Kidney (tissue), 14 donors: ENCODE results near the gene TRPC4. TPM values are rescaled to one million over a fixed set of nuclear protein-coding genes. Genes with fewer than 3 reads are reported as not detected.
A peak's percentile ranks its signal among the peaks of the same experiment; 100 is the strongest.

Experiments
- DNase-seq, 5 donors: peaks; one replicate each; pipeline ENCODE4 v3.0.0-alpha.2; 2013 to 2020
- FAIRE-seq: peaks from 2 replicates; lab custom pipeline; 2012; peaks lifted over from hg19 to GRCh38; lab: Jason Lieb, UNC
- H3K27ac ChIP-seq, 2 donors: one replicate each; pipeline ENCODE4 v1.7.0; 2013; ENCODE audit warnings: low read depth in 2 of 2, low read length in 2 of 2, inconsistent platforms in 1 of 2
- H3K27me3 ChIP-seq: one replicate; pipeline ENCODE4 v1.7.1; 2013; ENCODE audit warnings: low read length, inconsistent platforms; ENCODE audit not compliant: control insufficient read depth, insufficient read depth
- H3K36me3 ChIP-seq, 3 donors: one replicate each; pipeline versions ENCODE4 v1.7.0 to v1.7.1; 2013; ENCODE audit warnings: low read length in 3 of 3, control low read depth in 1 of 3, inconsistent platforms in 1 of 3; ENCODE audit not compliant: insufficient read depth in 3 of 3, control insufficient read depth in 2 of 3
- H3K4me1 ChIP-seq, 3 donors: one replicate each; pipeline versions ENCODE4 v1.7.0 to v1.7.1; 2013; ENCODE audit warnings: low read length in 3 of 3, inconsistent platforms in 1 of 3, low read depth in 1 of 3; ENCODE audit not compliant: control insufficient read depth in 2 of 3, insufficient read depth in 2 of 3
- H3K4me3 ChIP-seq, 3 donors: one replicate each; pipeline versions ENCODE4 v1.7.0 to v1.8.1; 2013; ENCODE audit warnings: low read length in 3 of 3, control low read depth in 1 of 3, inconsistent platforms in 1 of 3
- H3K9ac ChIP-seq, 3 donors: one replicate each; pipeline versions ENCODE4 v1.7.0 to v1.7.1; 2013; ENCODE audit warnings: low read length in 3 of 3, control low read depth in 1 of 3, inconsistent platforms in 1 of 3
- H3K9me3 ChIP-seq, 3 donors: one replicate each; pipeline versions ENCODE4 v1.7.0 to v1.7.1; 2013; ENCODE audit warnings: low read length in 3 of 3, control low read depth in 1 of 3, inconsistent platforms in 1 of 3; ENCODE audit not compliant: control insufficient read depth in 2 of 3, insufficient read depth in 1 of 3
- CTCF ChIP-seq: IDR thresholded peaks from 3 replicates; pipeline ENCODE4 v1.5.1; 2012; ENCODE audit warnings: mild to moderate bottlenecking, moderate library complexity, borderline replicate concordance; ENCODE audit not compliant: insufficient read depth; ENCODE audit errors: extremely low read depth
- intact Hi-C: fragments of 100-400 bp; cut with DNase I; formaldehyde crosslinking; loops from one replicate; pipeline ENCODE4 v1.11.1; 2022
- polyA plus RNA-seq: library from polyadenylated mRNA; stranded (reverse); fragments of 350-450 nt; fragmentation: Illumina TruSeq; extraction: RNeasy Lipid Tissue Mini Kit (QIAGEN cat#74804); gene quantifications from one replicate; pipeline ENCODE4 v1.2.3, GENCODE V29; 2014; ENCODE audit warnings: low read depth, low replicate concordance; ENCODE audit not compliant: insufficient read depth
- total RNA-seq: library from RNA; stranded (reverse); fragmentation: NEBNext Ultra II Directional; extraction: Animal tissue kit (Norgen Biotek cat#: 25700); gene quantifications from one replicate; pipeline ENCODE4 v1.2.1, GENCODE V29; 2021
- donor health status: control.
- donor health status: control.
- donor health status: control.
- donor health status: control.
- donor health status: control.
- donor health status: DM: yes; HTN: yes; CAD: no.
- donor health status: Normal renal cell carcinoma (clear cell type).

TRPC4 gene
- total and polyA plus RNA-seq, 2 donors from 2014 or later, result 0.62 to 2.9 TPM

GRCh38 chr13:37753776-37754175 is 115.8 kb downstream of the TRPC4 start:
- DNase-seq, result peak in 3 of 5 donors; percentile 16 to 50 (median 19)
- intact Hi-C loops, result no loop called here
- no peak for TF ChIP-seq CTCF
- no peaks in the 10 kb centered on the region for H3K36me3 ChIP-seq
- H3K9me3 ChIP-seq, result no peaks in the 10 kb centered on the region
- no peak overlapping the region for H3K9ac ChIP-seq
- H3K4me1 ChIP-seq, result no peaks in the 10 kb centered on the region
- FAIRE-seq, result no peak
- no peak overlapping the region for H3K27ac ChIP-seq
- no peaks in the 10 kb centered on the region for H3K27me3 ChIP-seq
- no peak overlapping the region for H3K4me3 ChIP-seq

GRCh38 chr13:37752146-37752545 is 117.4 kb downstream of the TRPC4 start:
- H3K27me3 ChIP-seq, result no peaks in the 10 kb centered on the region
- H3K9me3 ChIP-seq, result no peaks in the 10 kb centered on the region
- DNase-seq (no peak), FAIRE-seq (no peak)
- no peaks in the 10 kb centered on the region for H3K36me3 ChIP-seq
- no peak overlapping the region for H3K4me3 ChIP-seq
- intact Hi-C loops, result no loop called here
- H3K4me1 ChIP-seq, result no peaks in the 10 kb centered on the region
- H3K27ac ChIP-seq, result no peak overlapping the region
- no peak for TF ChIP-seq CTCF
- no peak overlapping the region for H3K9ac ChIP-seq

DNA sequence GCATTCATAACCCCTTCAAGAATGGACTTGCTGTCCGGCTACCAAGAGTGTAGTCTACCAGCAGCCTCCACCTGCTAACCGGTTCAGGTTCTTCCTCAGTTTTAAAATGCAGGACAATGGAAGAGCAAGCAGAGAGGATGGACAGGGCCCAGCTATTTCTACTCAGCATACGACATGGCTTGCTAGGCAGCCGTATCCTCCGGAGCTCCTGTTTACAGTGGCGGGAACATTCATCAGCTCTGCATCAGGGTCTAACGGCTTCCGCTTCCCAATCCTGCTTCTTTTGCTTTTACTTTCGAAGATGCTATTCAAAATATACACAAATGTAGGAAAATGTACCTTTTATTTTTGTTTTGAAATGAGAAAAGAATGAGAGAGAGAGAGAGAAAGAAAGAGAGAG is 118.5 kb downstream of the TRPC4 start:
- TF ChIP-seq CTCF, result no peak
- Histone ChIP-seq H3K9me3 (no peaks in the 10 kb centered on the region), H3K4me1 (no peaks in the 10 kb centered on the region), H3K4me3 (no peak overlapping the region), H3K27ac (no peak overlapping the region), H3K36me3 (no peaks in the 10 kb centered on the region), H3K27me3 (no peaks in the 10 kb centered on the region), H3K9ac (no peak overlapping the region)
- intact Hi-C loops, result no loop called here
- no peak for FAIRE-seq
- DNase-seq, result no peak

DNA sequence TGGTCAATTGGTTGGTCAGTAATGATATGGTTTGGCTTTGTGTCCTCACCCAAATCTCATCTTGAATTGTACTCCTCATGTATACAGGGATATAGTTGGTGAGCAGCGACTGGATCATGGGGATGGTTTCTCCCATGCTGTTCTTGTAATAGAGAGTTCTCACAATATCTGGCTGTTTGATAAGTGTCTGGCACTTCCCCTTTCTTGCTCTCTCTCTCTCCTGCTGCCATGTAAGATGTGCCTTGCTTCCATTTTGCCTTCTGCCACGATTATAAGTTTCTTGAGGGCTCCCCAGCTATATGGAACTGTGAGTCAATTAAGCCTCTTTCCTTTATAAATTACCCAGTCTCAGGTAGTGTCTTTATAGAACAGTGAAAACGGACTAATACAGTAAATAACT is 120.7 kb downstream of the TRPC4 start:
- DNase-seq, result no peak
- H3K27ac ChIP-seq, result no peak overlapping the region
- no peaks in the 10 kb centered on the region for H3K4me1 ChIP-seq
- intact Hi-C loops, result no loop called here
- no peaks in the 10 kb centered on the region for H3K9me3 ChIP-seq
- H3K27me3 ChIP-seq, result no peaks in the 10 kb centered on the region
- no peak for FAIRE-seq
- H3K9ac ChIP-seq, result no peak overlapping the region
- TF ChIP-seq CTCF, result no peak
- H3K4me3 ChIP-seq, result no peak overlapping the region
- no peaks in the 10 kb centered on the region for H3K36me3 ChIP-seq
